Liver (tissue), 3 donors: ENCODE results near the gene GALNT6.

ENCODE experiments used
- CTCF ChIP-seq: fragments of 150-350 bp; IDR thresholded peaks from 2 replicates; pipeline ENCODE4 v1.5.1; 2017; ENCODE audit warnings: improper control_type of control experiment, low read depth, low read length; ENCODE audit not compliant: missing input control
- EGR1 ChIP-seq, 2 donors: IDR thresholded peaks; 2 replicates each; pipeline ENCODE4 v1.6.1; 2016 to 2018; ENCODE audit warnings: antibody characterized with exemption in 2 of 2, low read depth in 2 of 2
- FOXA1 ChIP-seq: IDR thresholded peaks from 2 replicates; pipeline ENCODE4 v1.6.1; 2016; ENCODE audit warnings: antibody characterized with exemption
- GABPA ChIP-seq, 2 donors: IDR thresholded peaks in 1 of 2; conservative IDR thresholded peaks in 1 of 2; 2 replicates each; pipeline ENCODE4 v1.6.1; 2016; ENCODE audit warnings: antibody characterized with exemption in 2 of 2, mild to moderate bottlenecking in 1 of 2, moderate library complexity in 1 of 2
- JUND ChIP-seq, 2 donors: IDR thresholded peaks; 2 replicates each; pipeline ENCODE4 v1.6.1; 2016; ENCODE audit warnings: antibody characterized with exemption in 2 of 2
- RAD21 ChIP-seq, 2 donors: IDR thresholded peaks; 2 replicates each; pipeline ENCODE4 v1.6.1; 2016; ENCODE audit warnings: antibody characterized with exemption in 2 of 2, mild to moderate bottlenecking in 2 of 2
- RXRA ChIP-seq, 2 donors: IDR thresholded peaks; 2 replicates each; pipeline ENCODE4 v1.6.1; 2017 to 2018; ENCODE audit warnings: antibody characterized with exemption in 2 of 2, mild to moderate bottlenecking in 1 of 2
- SP1 ChIP-seq: IDR thresholded peaks from 2 replicates; pipeline ENCODE4 v1.6.1; 2018; ENCODE audit warnings: antibody characterized with exemption, mild to moderate bottlenecking
- TAF1 ChIP-seq: conservative IDR thresholded peaks from 2 replicates; pipeline ENCODE4 v1.6.1; 2016; ENCODE audit warnings: antibody characterized with exemption, mild to moderate bottlenecking
- ZBTB33 ChIP-seq: IDR thresholded peaks from 2 replicates; pipeline ENCODE4 v1.6.1; 2016; ENCODE audit warnings: antibody characterized with exemption
- TF ChIP-seq, protein P1 (sequence below): IDR thresholded peaks from 2 replicates; pipeline ENCODE4 v1.6.1; 2016; ENCODE audit warnings: antibody characterized with exemption, mild to moderate bottlenecking
- TF ChIP-seq, protein P2 (sequence below): IDR thresholded peaks from 2 replicates; pipeline ENCODE4 v1.6.1; 2016; ENCODE audit warnings: antibody characterized with exemption
- donor health status: healthy.
- donor health status: healthy.

DNA sequence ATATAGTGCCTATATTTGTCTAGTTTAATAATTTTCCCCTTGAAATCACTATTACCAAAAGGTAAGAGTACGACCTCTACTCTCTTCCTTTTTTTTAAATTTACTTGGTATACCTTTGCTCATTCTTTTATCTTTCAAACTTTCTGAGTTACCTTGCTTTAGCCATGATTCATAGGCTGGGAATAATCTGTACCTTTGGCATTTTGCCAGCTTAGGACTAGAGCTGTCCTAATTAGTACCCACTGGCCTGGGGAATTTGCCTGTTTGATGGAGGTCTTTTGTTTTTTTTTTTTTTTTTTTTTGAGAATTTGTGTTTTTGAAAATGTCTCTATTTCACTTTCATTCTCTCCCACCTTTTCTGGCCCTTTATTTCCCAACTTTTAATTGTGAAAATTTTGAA, 24.7 kb upstream of the GALNT6 start:
- no peak for TF ChIP-seq CTCF
- TF ChIP-seq ZBTB33, result no peak
- no peak for TF ChIP-seq RAD21 (IDR thresholded peaks at IDR 0.05)
- TF ChIP-seq, protein P1, sequence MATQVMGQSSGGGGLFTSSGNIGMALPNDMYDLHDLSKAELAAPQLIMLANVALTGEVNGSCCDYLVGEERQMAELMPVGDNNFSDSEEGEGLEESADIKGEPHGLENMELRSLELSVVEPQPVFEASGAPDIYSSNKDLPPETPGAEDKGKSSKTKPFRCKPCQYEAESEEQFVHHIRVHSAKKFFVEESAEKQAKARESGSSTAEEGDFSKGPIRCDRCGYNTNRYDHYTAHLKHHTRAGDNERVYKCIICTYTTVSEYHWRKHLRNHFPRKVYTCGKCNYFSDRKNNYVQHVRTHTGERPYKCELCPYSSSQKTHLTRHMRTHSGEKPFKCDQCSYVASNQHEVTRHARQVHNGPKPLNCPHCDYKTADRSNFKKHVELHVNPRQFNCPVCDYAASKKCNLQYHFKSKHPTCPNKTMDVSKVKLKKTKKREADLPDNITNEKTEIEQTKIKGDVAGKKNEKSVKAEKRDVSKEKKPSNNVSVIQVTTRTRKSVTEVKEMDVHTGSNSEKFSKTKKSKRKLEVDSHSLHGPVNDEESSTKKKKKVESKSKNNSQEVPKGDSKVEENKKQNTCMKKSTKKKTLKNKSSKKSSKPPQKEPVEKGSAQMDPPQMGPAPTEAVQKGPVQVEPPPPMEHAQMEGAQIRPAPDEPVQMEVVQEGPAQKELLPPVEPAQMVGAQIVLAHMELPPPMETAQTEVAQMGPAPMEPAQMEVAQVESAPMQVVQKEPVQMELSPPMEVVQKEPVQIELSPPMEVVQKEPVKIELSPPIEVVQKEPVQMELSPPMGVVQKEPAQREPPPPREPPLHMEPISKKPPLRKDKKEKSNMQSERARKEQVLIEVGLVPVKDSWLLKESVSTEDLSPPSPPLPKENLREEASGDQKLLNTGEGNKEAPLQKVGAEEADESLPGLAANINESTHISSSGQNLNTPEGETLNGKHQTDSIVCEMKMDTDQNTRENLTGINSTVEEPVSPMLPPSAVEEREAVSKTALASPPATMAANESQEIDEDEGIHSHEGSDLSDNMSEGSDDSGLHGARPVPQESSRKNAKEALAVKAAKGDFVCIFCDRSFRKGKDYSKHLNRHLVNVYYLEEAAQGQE, result no peak
- TF ChIP-seq, protein P2, sequence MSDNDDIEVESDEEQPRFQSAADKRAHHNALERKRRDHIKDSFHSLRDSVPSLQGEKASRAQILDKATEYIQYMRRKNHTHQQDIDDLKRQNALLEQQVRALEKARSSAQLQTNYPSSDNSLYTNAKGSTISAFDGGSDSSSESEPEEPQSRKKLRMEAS, result no peak
- no peak for TF ChIP-seq EGR1 (IDR thresholded peaks at IDR 0.05; ENCODE audit: low read depth in 2 of 2)
- no peak for TF ChIP-seq SP1
- TF ChIP-seq TAF1, result no peak
- TF ChIP-seq GABPA (IDR thresholded peaks at IDR 0.05 in 1 of 2, conservative IDR thresholded peaks at IDR 0.05 in 1 of 2), result no peak
- no peak for TF ChIP-seq RXRA (IDR thresholded peaks at IDR 0.05)
- no peak for TF ChIP-seq FOXA1
- no peak for TF ChIP-seq JUND (IDR thresholded peaks at IDR 0.05)
